ENCODE data around the gene BATF3.

The BATF3 gene

GRCh38 chr1:212689196-212689725 lies 10.4 kb downstream of the BATF3 start:
- H3K4me3 ChIP-seq (ENCODE audit: low read depth in 1 of 2, low read length in 2 of 2), result no peak overlapping the region
- H3K4me2 ChIP-seq (ENCODE audit: insufficient read depth, low read length), result no peak overlapping the region
- TF ChIP-seq EZH2 (IDR thresholded peaks at IDR 0.05; ENCODE audit: borderline replicate concordance, low read depth, low read length, severe bottlenecking) (no peak), CTCF (IDR thresholded peaks at IDR 0.05; ENCODE audit: borderline replicate concordance, extremely low read depth, low read length, poor library complexity, severe bottlenecking) (no peak)
- ATAC-seq (ENCODE audit: insufficient read depth, low read depth), result no peak
- no peaks in the 10 kb centered on the region for H3K36me3 ChIP-seq (ENCODE audit: insufficient read depth, low read length)
- no peaks in the 10 kb centered on the region for H3K27me3 ChIP-seq (ENCODE audit: insufficient read depth, low read length, poor library complexity)
- H4K20me1 ChIP-seq (ENCODE audit: insufficient read depth, low read length), result no peaks in the 10 kb centered on the region
- no peaks in the 10 kb centered on the region for H3K79me2 ChIP-seq (ENCODE audit: insufficient read depth, low read length)
- no peak for DNase-seq
- no peak overlapping the region for H3K27ac ChIP-seq (ENCODE audit: low read length)
- H3K9ac ChIP-seq (ENCODE audit: low read depth, low read length), result no peak overlapping the region
- no peak overlapping the region for H2AFZ ChIP-seq (ENCODE audit: low read depth, low read length)
- H3K4me1 ChIP-seq (ENCODE audit: insufficient read depth, low read length), result no peaks in the 10 kb centered on the region
- no peaks in the 10 kb centered on the region for H3K9me3 ChIP-seq (ENCODE audit: insufficient read depth, low read length, severe bottlenecking)

GRCh38 chr1:212688341-212689047 lies 11.1 kb downstream of the BATF3 start:
- Histone ChIP-seq H3K79me2 (ENCODE audit: insufficient read depth, low read length) (no peaks in the 10 kb centered on the region), H3K4me1 (ENCODE audit: insufficient read depth, low read length) (peaks cover 2% of the 10 kb centered on the region; the same call in 1 of the 2 replicates), H3K9me3 (ENCODE audit: insufficient read depth, low read length, severe bottlenecking) (no peaks in the 10 kb centered on the region), H3K9ac (ENCODE audit: low read depth, low read length) (no peak overlapping the region), H4K20me1 (ENCODE audit: insufficient read depth, low read length) (no peaks in the 10 kb centered on the region), H3K4me2 (ENCODE audit: insufficient read depth, low read length) (no peak overlapping the region), H2AFZ (ENCODE audit: low read depth, low read length) (no peak overlapping the region), H3K27ac (ENCODE audit: low read length) (no peak overlapping the region), H3K27me3 (ENCODE audit: insufficient read depth, low read length, poor library complexity) (no peaks in the 10 kb centered on the region), H3K36me3 (ENCODE audit: insufficient read depth, low read length) (no peaks in the 10 kb centered on the region), H3K4me3 (ENCODE audit: low read depth in 1 of 2, low read length in 2 of 2) (no peak overlapping the region)
- ATAC-seq (ENCODE audit: insufficient read depth, low read depth) (no peak), DNase-seq (no peak)
- TF ChIP-seq EZH2 (IDR thresholded peaks at IDR 0.05; ENCODE audit: borderline replicate concordance, low read depth, low read length, severe bottlenecking) (no peak), CTCF (IDR thresholded peaks at IDR 0.05; ENCODE audit: borderline replicate concordance, extremely low read depth, low read length, poor library complexity, severe bottlenecking) (no peak)

GRCh38 chr1:212687811-212688210 lies 11.8 kb downstream of the BATF3 start:
- peaks cover 9% of the 10 kb centered on the region; the same call in 1 of the 2 replicates for H3K4me1 ChIP-seq (ENCODE audit: insufficient read depth, low read length)
- ATAC-seq (ENCODE audit: insufficient read depth, low read depth) (no peak), DNase-seq (no peak)
- H3K9ac ChIP-seq (ENCODE audit: low read depth, low read length), result no peak overlapping the region
- H2AFZ ChIP-seq (ENCODE audit: low read depth, low read length), result no peak overlapping the region
- H3K4me2 ChIP-seq (ENCODE audit: insufficient read depth, low read length), result no peak overlapping the region
- no peak overlapping the region for H3K27ac ChIP-seq (ENCODE audit: low read length)
- H3K79me2 ChIP-seq (ENCODE audit: insufficient read depth, low read length), result no peaks in the 10 kb centered on the region
- no peaks in the 10 kb centered on the region for H3K9me3 ChIP-seq (ENCODE audit: insufficient read depth, low read length, severe bottlenecking)
- H3K36me3 ChIP-seq (ENCODE audit: insufficient read depth, low read length), result no peaks in the 10 kb centered on the region
- TF ChIP-seq CTCF (IDR thresholded peaks at IDR 0.05; ENCODE audit: borderline replicate concordance, extremely low read depth, low read length, poor library complexity, severe bottlenecking) (no peak), EZH2 (IDR thresholded peaks at IDR 0.05; ENCODE audit: borderline replicate concordance, low read depth, low read length, severe bottlenecking) (no peak)
- H3K27me3 ChIP-seq (ENCODE audit: insufficient read depth, low read length, poor library complexity), result no peaks in the 10 kb centered on the region
- no peaks in the 10 kb centered on the region for H4K20me1 ChIP-seq (ENCODE audit: insufficient read depth, low read length)
- H3K4me3 ChIP-seq (ENCODE audit: low read depth in 1 of 2, low read length in 2 of 2), result no peak overlapping the region

Data from DND-41 (cell line).